Cardiac fibroblast (primary cell): ENCODE results near the gene PTGES3L.
"Not testable (repeated sequence)": the region's sequence is repeated elsewhere in the genome, so short reads cannot be mapped to it uniquely, and the experiment has no call there.

ENCODE experiments used
- DNase-seq, 2 donors: peaks; one replicate each; pipeline versions ENCODE4 v3.0.0 to v3.0.0-alpha.2; 2010; ENCODE audit warnings: low read depth in 2 of 2
- H3K4me3 ChIP-seq, 2 donors: replicated peaks in 1 of 2; 1 replicate in 1 of 2; 2 replicates in 1 of 2; pipeline ENCODE4 v1.5.1; 2011; ENCODE audit warnings: low read depth in 2 of 2, low read length in 2 of 2, mild to moderate bottlenecking in 2 of 2, moderate library complexity in 1 of 2
- TF ChIP-seq, protein P1 (sequence below): IDR thresholded peaks from one replicate; pipeline ENCODE4 v1.5.1; 2011; ENCODE audit warnings: low read depth, mild to moderate bottlenecking, low read length, inconsistent platforms

Gene PTGES3L

DNA sequence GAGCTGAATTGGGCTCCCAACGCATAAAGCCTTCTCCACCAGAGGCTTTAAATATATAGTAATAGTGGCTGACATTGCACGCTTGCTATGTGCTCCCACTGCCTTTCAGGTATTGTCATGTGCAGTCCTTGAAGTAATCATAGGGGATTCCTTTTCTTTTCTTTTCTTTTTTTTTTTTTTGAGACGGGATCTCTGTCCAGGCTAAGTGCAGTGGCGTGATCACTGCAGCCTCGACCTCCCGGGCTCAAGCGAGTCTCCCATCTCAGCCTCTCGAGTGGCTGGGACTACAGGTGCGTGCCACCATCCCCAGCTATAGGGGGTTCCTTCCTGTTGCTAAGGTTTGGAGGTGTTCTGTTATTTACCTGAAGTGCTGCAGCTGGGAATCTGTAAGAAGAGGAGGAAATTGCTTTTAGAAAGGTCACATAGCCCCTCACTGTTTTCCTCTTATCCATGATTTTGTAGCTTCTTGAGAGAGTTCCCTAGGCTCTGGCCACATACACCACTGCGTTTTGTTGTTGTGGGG is 19.2 kb upstream of the PTGES3L start:
- peak overlapping the region; percentile 72 to 81 for H3K4me3 ChIP-seq
- no peak for DNase-seq
- TF ChIP-seq, protein P1, sequence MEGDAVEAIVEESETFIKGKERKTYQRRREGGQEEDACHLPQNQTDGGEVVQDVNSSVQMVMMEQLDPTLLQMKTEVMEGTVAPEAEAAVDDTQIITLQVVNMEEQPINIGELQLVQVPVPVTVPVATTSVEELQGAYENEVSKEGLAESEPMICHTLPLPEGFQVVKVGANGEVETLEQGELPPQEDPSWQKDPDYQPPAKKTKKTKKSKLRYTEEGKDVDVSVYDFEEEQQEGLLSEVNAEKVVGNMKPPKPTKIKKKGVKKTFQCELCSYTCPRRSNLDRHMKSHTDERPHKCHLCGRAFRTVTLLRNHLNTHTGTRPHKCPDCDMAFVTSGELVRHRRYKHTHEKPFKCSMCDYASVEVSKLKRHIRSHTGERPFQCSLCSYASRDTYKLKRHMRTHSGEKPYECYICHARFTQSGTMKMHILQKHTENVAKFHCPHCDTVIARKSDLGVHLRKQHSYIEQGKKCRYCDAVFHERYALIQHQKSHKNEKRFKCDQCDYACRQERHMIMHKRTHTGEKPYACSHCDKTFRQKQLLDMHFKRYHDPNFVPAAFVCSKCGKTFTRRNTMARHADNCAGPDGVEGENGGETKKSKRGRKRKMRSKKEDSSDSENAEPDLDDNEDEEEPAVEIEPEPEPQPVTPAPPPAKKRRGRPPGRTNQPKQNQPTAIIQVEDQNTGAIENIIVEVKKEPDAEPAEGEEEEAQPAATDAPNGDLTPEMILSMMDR = no peak

DNA sequence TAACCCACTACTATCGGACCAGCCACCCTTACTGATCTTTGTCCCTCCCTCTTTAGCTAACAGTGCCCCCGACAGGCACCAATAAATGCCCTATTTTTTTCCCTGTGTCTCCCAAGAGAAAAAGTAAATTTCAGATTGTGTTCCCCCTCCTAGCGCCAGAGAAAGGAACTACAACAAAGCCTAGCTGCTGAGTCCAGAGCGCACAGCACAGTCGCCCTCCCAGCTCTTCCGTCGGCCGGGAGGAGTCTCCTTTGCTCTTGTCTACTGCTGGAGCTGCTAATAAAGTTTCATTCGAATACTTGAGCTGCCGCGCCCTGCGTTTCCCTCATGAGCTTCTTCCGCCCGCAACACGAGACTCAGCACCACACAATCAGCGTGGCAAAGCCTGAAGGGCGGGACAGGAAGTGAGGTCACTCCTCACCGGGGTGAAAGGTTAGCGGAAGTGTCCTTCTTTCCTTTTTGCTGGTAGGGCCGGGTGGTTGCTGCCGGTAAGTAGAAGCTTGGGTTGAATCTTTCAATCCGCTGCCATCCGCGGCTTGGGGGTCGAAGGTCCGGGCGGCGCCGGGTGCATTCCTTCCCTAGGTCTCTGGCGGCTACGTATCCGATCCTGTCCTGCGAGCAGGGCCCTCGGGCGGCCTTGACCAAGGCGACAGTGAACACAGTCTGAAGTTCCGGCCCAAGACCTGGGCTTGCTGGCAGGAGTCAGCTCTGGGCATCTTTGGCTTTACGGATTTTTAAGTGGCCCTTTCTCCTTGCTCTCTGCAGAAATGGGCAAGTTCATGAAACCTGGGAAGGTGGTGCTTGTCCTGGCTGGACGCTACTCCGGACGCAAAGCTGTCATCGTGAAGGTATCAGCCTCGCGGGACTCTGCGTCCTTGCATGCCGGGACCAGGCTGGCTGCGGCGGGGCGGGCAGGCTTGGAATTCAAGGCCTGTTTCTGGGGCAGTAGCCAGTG is 18.4 kb upstream of the PTGES3L start, which contains the start of gene RPL27:
Gene RPL27 (plus strand): TSS at position 436 of the 955 bp plus-strand sequence. CDS start 332 bp downstream, at position 768.
- TF ChIP-seq, protein P1 = peak; percentile 84
- DNase-seq = peak; percentile 100
- H3K4me3 ChIP-seq = peak within 1 kb of the TSS; percentile 72 to 81

DNA sequence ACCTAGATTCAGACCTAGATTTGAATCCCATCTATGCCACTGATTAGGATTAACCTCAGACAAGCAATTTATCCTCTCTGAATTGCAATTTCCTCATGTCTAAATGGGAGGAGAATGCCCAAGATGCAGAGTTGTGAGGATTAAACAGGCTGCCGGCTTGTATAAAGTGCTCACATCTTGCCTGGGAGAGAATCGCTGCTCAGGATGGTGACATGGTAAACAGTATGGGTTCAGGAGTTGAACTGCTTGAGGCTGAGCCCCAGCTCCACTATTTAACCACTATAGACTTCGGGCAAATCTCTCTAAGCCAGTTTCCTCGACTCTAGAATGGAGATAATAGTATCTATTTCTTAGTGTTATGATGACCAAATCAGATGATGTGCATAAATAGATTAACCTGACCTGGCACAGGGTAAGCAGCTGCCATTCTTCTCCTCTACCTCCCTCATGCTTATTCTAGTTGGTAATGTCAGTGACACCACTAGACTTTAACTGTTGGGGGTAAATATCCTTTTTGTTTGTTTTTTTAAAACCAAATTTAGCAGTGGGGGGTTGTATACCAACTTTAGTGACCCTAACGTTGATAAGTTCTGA is 17.6 kb upstream of the PTGES3L start:
- peak overlapping the region in 1 of 2 donors; percentile 34 for H3K4me3 ChIP-seq
- no peak for DNase-seq
- TF ChIP-seq, protein P1 = no peak

DNA sequence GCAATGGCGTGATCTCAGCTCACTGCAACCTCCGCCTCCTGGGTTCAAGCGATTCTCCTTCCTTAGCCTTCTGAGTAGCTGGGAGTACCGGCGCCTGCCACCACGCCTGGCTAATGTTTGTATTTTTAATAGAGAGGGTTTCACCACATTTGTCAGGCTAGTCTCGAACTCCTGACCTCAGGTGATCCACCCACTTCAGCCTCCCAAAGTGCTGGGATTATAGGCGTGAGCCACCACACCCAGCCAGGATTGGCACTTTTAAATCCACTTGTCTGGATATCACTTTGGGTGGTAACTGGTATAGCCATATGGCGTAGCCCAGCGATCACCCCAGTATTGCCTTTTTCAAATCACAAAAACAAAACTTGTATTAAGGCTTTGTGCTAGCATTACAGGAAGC is 14.0 kb upstream of the PTGES3L start:
- not testable (repeated sequence) for H3K4me3 ChIP-seq, DNase-seq

DNA sequence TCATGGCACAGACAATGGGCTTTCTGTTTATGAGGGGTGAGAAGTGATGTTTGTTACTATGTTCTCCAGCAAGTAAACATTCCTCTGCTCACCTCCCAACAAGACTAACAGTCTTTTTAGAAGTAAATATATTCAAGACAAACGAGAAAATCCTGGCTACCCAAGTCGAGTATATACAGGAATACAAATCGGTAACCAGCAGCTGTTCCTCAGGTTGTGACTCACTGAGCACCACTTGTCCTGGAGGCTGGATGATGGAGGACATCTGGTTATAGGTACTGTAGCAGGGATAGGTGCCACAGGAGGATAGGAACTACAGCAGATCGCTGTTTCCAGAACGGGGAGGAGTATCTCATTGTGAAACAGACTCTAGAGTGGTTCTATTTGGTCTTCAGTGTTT is 13.0 kb upstream of the PTGES3L start:
- TF ChIP-seq, protein P1 = no peak
- no peak for DNase-seq

DNA sequence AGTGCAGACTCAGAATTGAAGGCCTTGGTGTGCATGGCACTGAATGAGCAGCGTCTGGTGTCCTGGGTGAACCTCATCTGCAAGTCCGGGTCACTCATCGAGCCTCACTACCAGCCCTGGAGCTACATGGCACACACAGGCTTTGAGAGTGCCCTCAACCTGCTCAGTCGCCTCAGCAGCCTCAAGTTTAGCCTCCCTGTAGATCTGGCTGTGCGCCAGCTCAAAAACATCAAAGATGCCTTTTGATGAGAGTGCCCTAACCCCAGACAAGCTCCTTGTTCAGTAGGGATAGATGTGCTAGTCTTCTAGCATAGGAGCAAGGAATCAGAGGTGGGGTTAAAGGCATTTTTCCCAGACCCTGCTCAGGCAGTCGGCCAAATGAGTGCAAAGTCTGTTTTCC is 11.6 kb upstream of the PTGES3L start:
- no peak overlapping the region for H3K4me3 ChIP-seq
- TF ChIP-seq, protein P1 = no peak
- DNase-seq = no peak

More for the DNA sequence above, 13.0 kb upstream of the PTGES3L start:
- no peak overlapping the region for H3K4me3 ChIP-seq
